Activated T-cell treated with anti-CD3 and anti-CD28 coated beads, Interleukin-2, amount 50 U/mL, for 4 hours (primary cell): Measurements from ENCODE around the gene DLX2. TPM values are rescaled to one million over a fixed set of nuclear protein-coding genes. Genes with fewer than 3 reads are reported as not detected.

ENCODE experiments used
- ATAC-seq, 2 donors: fragments of 200-7000 bp; cut with Tn5 transposase; one replicate each; pipeline ENCODE4 v1.10.0; 2021
- DNase-seq: peaks from one replicate; pipeline ENCODE4 v3.0.0-alpha.2; 2020
- H3K27me3 Mint-ChIP-seq: one replicate; pipeline ENCODE4 v1.8.0; 2021; ENCODE audit warnings: low read depth, mixed read lengths
- H3K36me3 Mint-ChIP-seq: one replicate; pipeline ENCODE4 v1.8.0; 2022; ENCODE audit warnings: mixed read lengths; ENCODE audit not compliant: insufficient read depth
- H3K4me1 Mint-ChIP-seq: one replicate; pipeline ENCODE4 v1.8.0; 2021; ENCODE audit warnings: low read depth, mixed read lengths
- H3K4me3 Mint-ChIP-seq: one replicate; pipeline ENCODE4 v1.8.0; 2021; ENCODE audit warnings: mild to moderate bottlenecking, moderate library complexity, mixed read lengths
- H3K9me3 Mint-ChIP-seq: one replicate; pipeline ENCODE4 v1.8.0; 2021; ENCODE audit warnings: mixed read lengths
- total RNA-seq, 3 donors: library from RNA; stranded (reverse); gene quantifications; one replicate each; pipeline ENCODE4 v1.2.1, GENCODE V29; 2021

Gene DLX2
- total RNA-seq, 3 donors from 2014 or later = not detected

- Mint-ChIP-seq H3K36me3 (no peaks in the 10 kb centered on the region), H3K4me1 (peaks cover 53% of the 10 kb centered on the region), H3K9me3 (peaks cover 5% of the 10 kb centered on the region), H3K27me3 (peaks cover 81% of the 10 kb centered on the region), H3K4me3 (peak overlapping the region; percentile 74)
- ATAC-seq (no peak), DNase-seq (no peak)
Observed at GRCh38 chr2:172100935-172101820, 1.5 kb downstream of the DLX2 start.

- Mint-ChIP-seq H3K9me3 (peaks cover 5% of the 10 kb centered on the region), H3K27me3 (peaks cover 81% of the 10 kb centered on the region), H3K36me3 (no peaks in the 10 kb centered on the region), H3K4me3 (peak overlapping the region; percentile 12), H3K4me1 (peaks cover 58% of the 10 kb centered on the region)
- DNase-seq = no peak
- no peak for ATAC-seq
Observed at GRCh38 chr2:172100080-172100934, 2.4 kb downstream of the DLX2 start.

- Mint-ChIP-seq H3K4me3 (no peak overlapping the region), H3K27me3 (peaks cover 76% of the 10 kb centered on the region), H3K36me3 (no peaks in the 10 kb centered on the region), H3K4me1 (peaks cover 59% of the 10 kb centered on the region), H3K9me3 (peaks cover 5% of the 10 kb centered on the region)
- no peak for ATAC-seq
- no peak for DNase-seq
Observed at GRCh38 chr2:172099472-172100079, 3.1 kb downstream of the DLX2 start.

GRCh38 chr2:172098650-172099471 is 3.8 kb downstream of the DLX2 start:
- ATAC-seq (peak in 1 of 2 donors; percentile 5), DNase-seq (no peak)
- peaks cover 56% of the 10 kb centered on the region for H3K4me1 Mint-ChIP-seq

GRCh38 chr2:172098287-172098649 is 4.4 kb downstream of the DLX2 start:
- Mint-ChIP-seq H3K36me3 (no peaks in the 10 kb centered on the region), H3K4me1 (peaks cover 53% of the 10 kb centered on the region), H3K9me3 (no peaks in the 10 kb centered on the region), H3K4me3 (peak overlapping the region; percentile 39), H3K27me3 (peaks cover 74% of the 10 kb centered on the region)
- no peak for ATAC-seq
- no peak for DNase-seq

More at GRCh38 chr2:172098650-172099471, 3.8 kb downstream of the DLX2 start:
- peak overlapping the region; percentile 39 for H3K4me3 Mint-ChIP-seq
- H3K36me3 Mint-ChIP-seq = no peaks in the 10 kb centered on the region
- H3K27me3 Mint-ChIP-seq = peaks cover 73% of the 10 kb centered on the region
- peaks cover under 1% of the 10 kb centered on the region for H3K9me3 Mint-ChIP-seq

- Mint-ChIP-seq H3K27me3 (peaks cover 75% of the 10 kb centered on the region), H3K4me1 (peaks cover 50% of the 10 kb centered on the region), H3K4me3 (no peak overlapping the region), H3K9me3 (no peaks in the 10 kb centered on the region), H3K36me3 (no peaks in the 10 kb centered on the region)
- no peak for DNase-seq
- ATAC-seq = no peak
Observed at GRCh38 chr2:172097557-172098131, 5.1 kb downstream of the DLX2 start.

- H3K4me3 Mint-ChIP-seq = peak overlapping the region; percentile 31
- peaks cover 75% of the 10 kb centered on the region for H3K27me3 Mint-ChIP-seq
- H3K4me1 Mint-ChIP-seq = peaks cover 45% of the 10 kb centered on the region
- H3K36me3 Mint-ChIP-seq = no peaks in the 10 kb centered on the region
- DNase-seq = no peak
- no peak for ATAC-seq
- H3K9me3 Mint-ChIP-seq = no peaks in the 10 kb centered on the region
Observed at GRCh38 chr2:172096626-172097547, 5.8 kb downstream of the DLX2 start.

GRCh38 chr2:172095905-172096625 is 6.6 kb downstream of the DLX2 start:
- no peaks in the 10 kb centered on the region for H3K36me3 Mint-ChIP-seq
- peak overlapping the region; percentile 72 for H3K4me3 Mint-ChIP-seq
- DNase-seq = no peak
- H3K9me3 Mint-ChIP-seq = no peaks in the 10 kb centered on the region
- no peak for ATAC-seq
- H3K27me3 Mint-ChIP-seq = peaks cover 72% of the 10 kb centered on the region
- peaks cover 39% of the 10 kb centered on the region for H3K4me1 Mint-ChIP-seq

- peak; percentile 80 for DNase-seq
- peak; percentile 39 to 55 for ATAC-seq
- peaks cover 35% of the 10 kb centered on the region for H3K4me1 Mint-ChIP-seq
Observed at GRCh38 chr2:172095146-172095904, 7.4 kb downstream of the DLX2 start.

GRCh38 chr2:172094294-172095145 is 8.2 kb downstream of the DLX2 start:
- ATAC-seq (no peak), DNase-seq (no peak)
- H3K4me3 Mint-ChIP-seq = peak overlapping the region; percentile 72
- H3K27me3 Mint-ChIP-seq = peaks cover 78% of the 10 kb centered on the region
- H3K4me1 Mint-ChIP-seq = peaks cover 35% of the 10 kb centered on the region
- no peaks in the 10 kb centered on the region for H3K36me3 Mint-ChIP-seq
- H3K9me3 Mint-ChIP-seq = no peaks in the 10 kb centered on the region

More at GRCh38 chr2:172095146-172095904, 7.4 kb downstream of the DLX2 start:
- Mint-ChIP-seq H3K4me3 (peak overlapping the region; percentile 72), H3K36me3 (no peaks in the 10 kb centered on the region), H3K9me3 (no peaks in the 10 kb centered on the region), H3K27me3 (peaks cover 74% of the 10 kb centered on the region)
